22Rv1 (cell line): ENCODE data around the gene LRRC8A.

Experiments
- CTCF ChIP-seq: fragments of 450-650 bp; IDR thresholded peaks from 2 replicates; pipeline ENCODE4 v1.5.1; 2017; ENCODE audit warnings: mild to moderate bottlenecking
- ZFX ChIP-seq: fragments of 450-650 bp; IDR thresholded peaks from 2 replicates; pipeline ENCODE4 v1.6.1; 2017; ENCODE audit warnings: antibody characterized with exemption, borderline replicate concordance

- TF ChIP-seq CTCF (no peak), ZFX (no peak)
Observed at GRCh38 chr9:128913048-128913900, 31.3 kb downstream of the LRRC8A start.
